ENCODE results near the gene HRC. TPM values are rescaled to one million over a fixed set of nuclear protein-coding genes. Genes with fewer than 3 reads are reported as not detected.
"Not testable (repeated sequence)": the region's sequence is repeated elsewhere in the genome, so short reads cannot be mapped to it uniquely, and the experiment has no call there.

HRC gene
- total RNA-seq, 1 donor from 2014 or later: 1.3 TPM

DNA sequence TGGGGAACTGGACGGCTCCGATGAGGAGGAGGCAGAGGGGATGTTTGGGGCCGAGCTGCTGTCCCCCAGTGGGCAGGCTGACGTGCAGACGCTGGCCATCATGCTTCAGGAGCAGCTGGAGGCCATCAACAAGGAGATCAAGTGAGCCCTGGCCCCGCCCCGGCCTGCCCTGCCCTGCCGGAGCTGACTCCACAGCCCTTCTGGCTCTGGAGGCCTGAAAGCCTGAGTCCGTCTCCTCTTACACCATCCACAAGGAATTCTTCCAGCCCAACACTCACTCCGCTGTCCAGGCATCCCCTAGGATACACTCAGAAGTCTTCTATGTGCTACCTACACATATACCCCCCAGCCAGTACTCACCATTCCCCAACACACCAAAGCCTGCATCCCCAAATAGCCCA is 18.4 kb downstream of the HRC start:
- DNase-seq (ENCODE audit: low spot score): no peak

DNA sequence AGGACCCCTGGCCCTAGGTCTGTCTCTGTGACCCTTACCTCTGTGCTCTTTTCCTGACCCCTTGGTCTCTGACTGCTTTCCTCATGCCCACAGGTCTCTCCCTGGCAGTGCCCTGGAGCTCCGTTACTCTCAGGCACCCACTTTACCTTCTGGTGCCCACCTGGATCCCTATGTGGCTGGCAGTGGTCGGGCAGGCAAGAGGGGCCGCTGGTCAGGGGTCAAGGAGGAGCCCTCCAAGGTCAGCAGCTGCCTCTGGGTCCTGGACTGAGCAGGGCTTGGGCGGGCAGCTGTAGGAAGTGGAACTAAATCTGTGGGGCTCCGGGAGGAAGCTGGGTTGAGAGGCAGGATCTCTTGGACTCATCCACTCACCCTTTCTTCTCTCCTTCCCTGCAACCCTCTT is 19.5 kb downstream of the HRC start:
- DNase-seq (ENCODE audit: low spot score): no peak

DNA sequence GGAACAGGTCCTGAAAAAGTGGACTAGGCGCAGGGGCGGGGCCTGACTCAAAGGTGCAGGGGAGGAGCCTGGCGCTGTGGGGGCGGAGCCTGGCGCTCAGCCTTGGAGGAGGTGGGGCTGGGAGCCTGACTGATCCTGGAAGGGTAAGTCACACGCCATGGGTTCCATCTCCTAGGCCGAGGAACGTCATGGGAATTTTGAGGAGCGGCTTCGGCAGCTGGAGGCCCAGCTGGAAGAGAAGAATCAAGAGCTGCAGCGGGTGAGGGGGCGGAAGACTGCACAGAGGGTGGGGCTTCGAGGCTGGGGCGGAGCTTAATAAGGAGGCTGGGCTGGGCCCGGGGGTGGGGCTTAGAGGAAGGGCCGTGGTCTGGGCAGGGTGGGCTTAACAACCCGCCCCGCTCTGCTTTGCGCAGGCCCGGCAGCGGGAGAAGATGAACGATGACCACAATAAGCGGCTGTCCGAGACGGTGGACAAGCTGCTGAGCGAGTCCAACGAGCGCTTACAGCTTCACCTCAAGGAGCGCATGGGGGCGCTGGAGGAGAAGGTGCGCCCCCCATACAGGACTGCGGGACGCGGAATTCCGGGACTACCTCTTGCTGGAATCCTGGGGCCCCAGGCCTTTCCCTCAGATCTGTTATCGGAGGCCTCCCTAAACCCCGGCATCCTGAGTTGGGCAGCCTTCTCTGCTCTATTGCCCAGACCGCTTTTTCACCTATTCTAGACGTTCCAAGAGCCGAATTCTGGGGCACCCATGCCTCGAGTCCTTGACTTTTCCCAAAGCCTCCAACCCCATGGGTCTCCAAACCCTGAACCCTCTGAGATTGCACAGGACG is 21.4 kb downstream of the HRC start:
- DNase-seq (ENCODE audit: low spot score): no peak

GRCh38 chr19:49132974-49133609 is 22.1 kb downstream of the HRC start:
- DNase-seq (ENCODE audit: low spot score): no peak

DNA sequence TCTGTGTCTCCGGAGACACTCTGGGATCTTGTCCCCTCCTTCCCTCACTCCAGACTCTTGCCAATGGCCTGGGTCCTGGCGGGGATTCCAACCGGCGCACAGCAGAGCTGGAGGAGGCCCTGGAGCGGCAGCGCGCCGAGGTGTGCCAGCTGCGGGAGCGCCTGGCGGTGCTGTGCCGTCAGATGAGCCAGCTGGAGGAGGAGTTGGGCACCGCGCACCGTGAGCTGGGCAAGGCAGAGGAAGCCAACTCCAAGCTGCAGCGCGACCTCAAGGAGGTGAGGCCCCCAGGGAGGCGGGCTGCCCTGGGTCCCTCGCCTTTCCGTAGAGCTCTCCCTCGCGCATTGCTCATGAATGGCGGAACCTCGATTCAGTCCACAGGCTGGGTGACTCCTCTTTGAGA is 24.9 kb downstream of the HRC start:
- DNase-seq (ENCODE audit: low spot score): no peak

GRCh38 chr19:49129238-49129583 is 26.0 kb downstream of the HRC start:
- DNase-seq (ENCODE audit: low spot score): no peak

DNA sequence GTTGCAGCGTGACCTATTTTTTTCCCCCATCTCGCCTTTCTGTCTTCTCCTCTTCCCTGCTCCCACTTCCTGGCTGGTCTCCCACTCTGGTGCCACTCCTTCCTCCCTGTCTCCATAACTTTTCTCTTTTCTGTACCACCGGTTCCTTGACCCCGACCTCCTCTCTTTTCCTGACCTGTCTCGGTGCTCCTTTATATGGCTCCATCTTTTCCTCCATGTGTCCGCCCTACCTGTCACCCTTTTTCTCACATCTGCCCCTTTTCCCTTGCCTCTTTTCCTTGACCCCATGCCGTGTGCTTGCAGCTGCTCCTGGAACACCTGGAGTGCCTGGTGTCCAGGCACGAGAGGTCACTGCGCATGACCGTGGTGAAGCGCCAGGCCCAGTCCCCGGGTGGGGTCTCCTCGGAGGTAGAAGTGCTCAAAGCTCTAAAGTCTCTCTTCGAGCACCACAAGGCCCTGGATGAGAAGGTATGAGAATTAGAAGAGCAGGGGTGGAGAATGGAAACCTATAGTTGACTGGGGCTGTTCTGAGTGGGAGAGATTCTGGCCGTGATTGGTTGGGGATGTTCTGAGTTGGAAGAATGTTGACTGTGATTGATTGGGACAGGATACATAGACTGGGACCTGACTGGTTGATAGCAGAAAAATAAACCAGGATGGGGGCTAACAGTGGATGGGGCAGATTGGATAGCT is 26.5 kb downstream of the HRC start:
- DNase-seq (ENCODE audit: low spot score): no peak

- DNase-seq (ENCODE audit: low spot score): peak; percentile 98
Observed at GRCh38 chr19:49127674-49128544, 27.3 kb downstream of the HRC start.

- DNase-seq (ENCODE audit: low spot score): not testable (repeated sequence)
Observed at GRCh38 chr19:49127225-49127624, 28.0 kb downstream of the HRC start.

GRCh38 chr19:49126575-49126974 is 28.6 kb downstream of the HRC start:
- DNase-seq (ENCODE audit: low spot score): no peak

DNA sequence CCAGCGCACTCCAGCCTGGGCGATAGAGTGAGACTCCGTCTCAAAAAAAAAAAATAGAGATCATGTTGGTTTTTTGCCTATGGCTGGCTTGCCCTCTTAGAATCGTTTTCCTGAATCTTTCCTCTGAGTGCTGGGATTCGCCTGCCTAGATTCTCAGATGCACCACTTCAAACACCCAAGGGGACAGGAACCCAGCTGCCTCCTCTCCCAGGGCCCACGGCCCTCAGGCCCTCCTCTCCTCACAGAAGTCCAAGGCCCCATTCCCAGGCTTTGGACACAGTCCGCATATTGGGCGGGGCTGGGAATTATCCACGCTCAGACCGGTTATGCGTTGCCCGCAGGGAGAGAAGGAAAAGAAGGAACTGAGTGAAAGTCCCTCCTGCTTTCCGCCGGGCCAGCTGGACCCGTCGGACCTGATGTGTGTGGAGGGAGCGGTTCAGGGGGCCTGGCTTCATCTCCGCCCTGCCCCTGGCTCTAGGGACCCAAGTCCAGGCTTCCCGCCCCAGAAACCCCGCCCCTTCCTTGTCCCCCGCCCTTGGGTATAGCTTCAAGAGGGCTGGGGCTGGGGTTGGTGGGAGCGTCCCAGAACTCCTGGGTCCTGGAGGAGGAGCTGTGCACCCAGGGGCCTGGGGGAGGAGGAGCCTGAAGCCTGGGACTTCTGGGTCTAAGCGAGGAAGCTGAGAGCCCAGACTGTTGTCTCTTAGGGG is 30.0 kb downstream of the HRC start:
- DNase-seq (ENCODE audit: low spot score): no peak

DNA sequence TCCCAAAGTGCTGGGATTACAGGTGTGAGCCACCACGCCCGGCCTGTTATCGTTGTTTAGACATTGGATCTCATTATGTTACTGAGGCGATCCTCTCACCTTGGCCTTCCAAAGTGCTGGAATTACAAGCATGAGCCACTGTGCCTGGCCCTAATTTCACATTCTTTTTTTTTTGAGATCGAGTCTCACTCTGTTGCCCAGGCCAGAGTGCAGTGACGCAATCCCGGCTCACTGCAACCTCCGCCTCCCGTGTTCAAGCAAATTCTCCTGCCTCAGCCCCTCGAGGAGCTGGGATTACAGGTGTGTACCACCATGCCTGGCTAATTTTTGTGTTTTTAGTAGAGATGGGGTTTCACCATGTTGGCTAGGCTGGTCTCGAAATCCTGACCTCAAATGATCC is 31.9 kb downstream of the HRC start:
- not testable (repeated sequence) for DNase-seq (ENCODE audit: low spot score)

- DNase-seq (ENCODE audit: low spot score): not testable (repeated sequence)
Observed at GRCh38 chr19:49121841-49122240, 33.4 kb downstream of the HRC start.

- DNase-seq (ENCODE audit: low spot score): no peak
Observed at GRCh38 chr19:49120868-49121267, 34.3 kb downstream of the HRC start.

DNA sequence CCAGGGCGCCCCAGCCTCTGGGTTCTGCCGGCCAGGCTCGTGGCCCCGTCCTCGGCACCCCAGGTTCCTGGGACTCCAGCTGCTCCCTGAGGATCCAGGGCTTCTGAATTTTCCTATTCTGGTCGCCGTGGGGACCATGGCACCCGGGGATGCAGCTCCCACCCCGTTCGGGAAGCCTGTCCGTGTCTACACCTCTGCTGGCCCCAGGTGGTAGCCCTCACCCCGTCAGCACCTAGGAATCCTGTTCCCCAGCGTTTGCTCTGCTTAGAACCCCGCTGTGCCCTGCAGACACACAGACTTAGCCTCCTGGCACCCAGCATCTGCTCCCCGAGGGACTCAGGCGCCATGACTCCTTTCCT is 34.9 kb downstream of the HRC start:
- no peak for DNase-seq (ENCODE audit: low spot score)

DNA sequence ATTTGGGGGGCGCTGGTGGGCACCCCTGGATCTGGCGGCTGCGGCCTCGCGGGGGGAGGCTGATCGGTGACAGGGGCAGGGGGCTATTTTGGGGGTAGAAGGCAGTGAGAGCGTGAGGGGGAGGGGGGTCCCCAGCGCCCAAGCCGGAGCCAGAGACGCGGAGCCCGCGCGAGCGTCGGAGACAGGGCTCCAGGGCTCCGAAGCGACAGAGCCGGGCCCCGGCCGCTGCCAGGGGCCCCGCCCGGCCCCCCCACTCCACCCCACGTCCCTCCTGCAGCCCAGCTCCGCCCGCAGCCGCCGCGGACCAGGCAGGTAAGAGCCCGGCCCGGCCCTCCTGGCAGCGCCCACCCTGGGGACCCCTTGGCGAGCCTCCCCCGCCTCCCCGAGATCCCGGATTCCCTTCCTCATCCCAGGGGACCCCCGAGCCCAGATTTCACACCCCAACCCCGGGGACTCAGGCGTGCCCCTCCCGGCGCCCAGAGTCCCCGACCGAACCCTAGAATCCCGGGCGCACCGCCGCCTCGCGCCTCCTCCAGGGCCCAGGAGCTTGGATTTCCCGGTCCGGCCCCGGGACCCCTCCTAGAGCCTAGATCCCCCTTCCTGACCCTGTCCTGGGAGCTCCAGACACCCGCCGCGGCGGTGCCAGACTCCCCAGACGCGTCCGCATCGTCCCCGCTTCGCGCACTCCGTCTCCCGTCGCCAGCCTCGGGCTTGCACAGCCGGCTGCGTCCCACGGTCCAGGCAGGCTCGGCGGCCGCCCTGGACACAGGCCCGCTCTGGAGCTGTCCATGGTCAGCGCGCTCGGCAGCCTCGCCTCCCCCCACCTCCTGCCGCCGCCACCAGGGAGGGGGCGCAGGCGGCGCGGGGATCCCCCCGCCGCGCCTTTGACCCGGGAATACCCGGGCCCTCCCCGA is 35.5 kb downstream of the HRC start, which contains the start of gene PPFIA3:
Gene PPFIA3 (plus strand): TSS at position 134 of the 914 bp plus-strand sequence. CDS start 8,330 bp downstream, outside the sequence.
- DNase-seq (ENCODE audit: low spot score): no peak

DNA sequence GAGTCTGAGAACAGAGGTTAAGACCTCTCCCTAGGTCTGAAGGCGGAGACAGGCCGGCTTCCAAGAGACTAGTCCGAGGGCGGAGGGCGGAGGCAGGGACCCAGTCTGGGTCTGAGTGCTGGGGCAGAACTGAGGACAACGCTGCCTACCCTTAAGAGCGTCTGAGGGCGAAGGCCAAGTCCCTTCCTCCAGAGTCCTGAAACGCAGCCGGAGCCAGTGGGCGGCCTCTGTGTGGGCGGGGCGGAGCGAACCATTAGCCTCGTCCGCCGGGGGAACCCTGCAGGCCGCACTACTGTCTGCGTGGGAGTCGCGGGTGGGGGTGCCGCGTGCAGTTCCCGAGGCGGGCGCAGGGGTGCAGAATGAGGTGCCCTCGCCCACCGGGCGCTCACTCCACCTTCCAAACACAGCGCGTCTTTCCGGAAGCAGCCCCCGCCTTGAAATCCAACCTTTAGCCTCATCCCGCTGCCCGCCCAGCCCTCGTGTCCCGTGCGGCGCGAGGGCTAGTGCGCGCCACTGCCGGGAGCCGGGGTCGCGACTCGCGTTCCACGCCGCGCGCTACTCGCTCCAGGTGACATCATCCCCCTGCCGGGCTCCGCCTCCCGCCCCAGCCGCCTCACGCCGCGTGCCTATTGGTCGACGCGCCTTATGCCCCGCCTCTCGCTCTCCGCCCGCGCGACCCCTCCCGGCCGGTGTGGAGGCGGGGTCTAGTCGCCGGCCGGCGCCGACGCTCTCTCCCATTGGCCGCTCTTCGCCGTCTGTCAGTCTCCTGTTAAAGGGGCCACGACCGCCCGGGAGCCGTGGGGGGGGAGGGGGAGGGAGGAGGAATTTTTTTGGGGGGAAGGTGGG is 36.4 kb downstream of the HRC start, which contains the start of gene C19orf73:
Gene C19orf73 (minus strand): TSS at position 579 of the 846 bp plus-strand sequence. CDS start 121 bp downstream, at position 458.
- DNase-seq (ENCODE audit: low spot score): peak; percentile 98

Data from mesenteric fat pad (tissue), 1 donor.